PC-3 (cell line): ENCODE results near the gene KRTAP3-2.

Experiments used
- EZH2 ChIP-seq: fragments of 300-600 bp; sonication (generic); IDR thresholded peaks from one replicate; pipeline ENCODE4 v1.6.1; 2017; ENCODE audit warnings: antibody characterized with exemption, mild to moderate bottlenecking, low read length; ENCODE audit not compliant: unreplicated experiment
- EZH2phosphoT487 ChIP-seq: fragments of 300-600 bp; sonication (generic); IDR thresholded peaks from 2 replicates; pipeline ENCODE4 v1.6.1; 2018; ENCODE audit warnings: mild to moderate bottlenecking, antibody characterized with exemption, low read length, borderline replicate concordance
- TF ChIP-seq, protein P1 (sequence below): fragments of 300-600 bp; sonication (generic); conservative IDR thresholded peaks from 2 replicates; pipeline ENCODE4 v1.5.1; 2017; ENCODE audit warnings: antibody characterized with exemption, low read depth, mild to moderate bottlenecking, low read length

- TF ChIP-seq, protein P1, sequence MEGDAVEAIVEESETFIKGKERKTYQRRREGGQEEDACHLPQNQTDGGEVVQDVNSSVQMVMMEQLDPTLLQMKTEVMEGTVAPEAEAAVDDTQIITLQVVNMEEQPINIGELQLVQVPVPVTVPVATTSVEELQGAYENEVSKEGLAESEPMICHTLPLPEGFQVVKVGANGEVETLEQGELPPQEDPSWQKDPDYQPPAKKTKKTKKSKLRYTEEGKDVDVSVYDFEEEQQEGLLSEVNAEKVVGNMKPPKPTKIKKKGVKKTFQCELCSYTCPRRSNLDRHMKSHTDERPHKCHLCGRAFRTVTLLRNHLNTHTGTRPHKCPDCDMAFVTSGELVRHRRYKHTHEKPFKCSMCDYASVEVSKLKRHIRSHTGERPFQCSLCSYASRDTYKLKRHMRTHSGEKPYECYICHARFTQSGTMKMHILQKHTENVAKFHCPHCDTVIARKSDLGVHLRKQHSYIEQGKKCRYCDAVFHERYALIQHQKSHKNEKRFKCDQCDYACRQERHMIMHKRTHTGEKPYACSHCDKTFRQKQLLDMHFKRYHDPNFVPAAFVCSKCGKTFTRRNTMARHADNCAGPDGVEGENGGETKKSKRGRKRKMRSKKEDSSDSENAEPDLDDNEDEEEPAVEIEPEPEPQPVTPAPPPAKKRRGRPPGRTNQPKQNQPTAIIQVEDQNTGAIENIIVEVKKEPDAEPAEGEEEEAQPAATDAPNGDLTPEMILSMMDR = no peak
- TF ChIP-seq EZH2 = no peak
- no peak for TF ChIP-seq EZH2phosphoT487
Observed at GRCh38 chr17:41037853-41038350, 38.2 kb upstream of the KRTAP3-2 start.
